ENCODE measurements around the gene PDGFD.

DNA sequence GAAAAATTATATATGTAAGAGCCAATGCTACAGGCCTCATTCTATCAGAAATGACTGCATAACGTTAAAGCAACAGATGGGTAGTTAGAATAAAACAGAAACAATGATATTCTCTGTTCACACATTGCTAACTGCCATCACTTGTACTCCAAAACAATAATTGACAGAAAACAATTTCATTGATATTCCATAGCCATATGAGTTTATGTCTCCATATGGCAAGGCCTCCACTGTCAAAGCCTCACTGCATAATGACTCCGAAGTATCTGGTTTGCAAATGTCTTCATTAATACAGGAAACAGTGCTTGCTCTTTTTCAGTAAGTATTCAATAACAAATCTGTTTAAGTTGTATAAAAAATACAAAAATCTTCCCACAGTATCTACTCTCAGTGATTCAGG, 117.6 kb downstream of the PDGFD start:
- no peak for TF ChIP-seq EZH2 (IDR thresholded peaks at IDR 0.05)
- TF ChIP-seq POLR2AphosphoS5 (IDR thresholded peaks at IDR 0.05; ENCODE audit: borderline replicate concordance, low read depth, low read length) = no peak

All from SK-N-MC (cell line).